DMS 273 (cell line): ENCODE data around the gene OLFM3.

ENCODE experiments used
- DNase-seq: peaks from one replicate; lab custom pipeline; 2025; ENCODE audit not compliant: unreplicated experiment; lab: John Stamatoyannopoulos, UW

Gene OLFM3

GRCh38 chr1:101996825-101997465 lies at the start of gene OLFM3:
Gene OLFM3, minus strand, starts transcription at chr1:101996926.
- peak; percentile 5 for DNase-seq

DNA sequence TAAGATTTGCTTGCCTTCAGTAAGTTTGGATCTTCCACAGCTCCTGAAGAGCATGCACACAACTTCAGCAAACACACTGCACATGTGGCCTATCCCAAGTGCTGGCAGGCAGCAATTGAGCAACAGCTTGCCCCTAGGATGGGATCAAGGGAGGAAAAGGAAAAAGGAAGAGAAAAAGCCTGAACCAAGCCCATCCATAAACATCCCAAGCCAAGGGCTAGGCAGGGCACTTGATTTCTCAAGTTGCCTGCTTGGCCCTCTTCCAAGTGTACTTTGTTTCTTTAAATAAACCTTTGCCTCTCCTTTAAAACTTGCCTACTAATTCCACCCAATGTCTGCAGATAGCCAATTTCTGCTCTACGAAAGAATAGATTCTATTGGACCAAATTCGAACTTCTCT lies 49.0 kb upstream of the OLFM3 start:
- DNase-seq, result no peak

DNA sequence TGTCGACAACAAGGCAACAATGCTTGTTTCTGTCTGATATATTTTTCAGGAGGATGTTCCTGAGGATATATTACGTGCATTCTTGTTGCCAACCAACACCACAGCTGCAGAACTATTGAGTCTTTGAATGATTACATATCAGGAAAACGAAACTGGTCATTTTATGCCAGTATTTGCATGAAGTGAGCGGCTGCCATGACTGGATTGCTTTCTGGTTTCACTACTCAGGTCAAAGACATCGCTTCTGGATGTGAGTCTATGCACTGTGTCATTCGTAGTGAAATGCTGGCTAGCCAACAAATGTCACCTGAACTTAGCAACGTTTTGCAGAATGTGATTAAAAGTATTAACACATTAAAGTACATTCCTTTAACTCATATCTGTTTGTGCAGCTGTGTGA lies 35.8 kb upstream of the OLFM3 start:
- no peak for DNase-seq

DNA sequence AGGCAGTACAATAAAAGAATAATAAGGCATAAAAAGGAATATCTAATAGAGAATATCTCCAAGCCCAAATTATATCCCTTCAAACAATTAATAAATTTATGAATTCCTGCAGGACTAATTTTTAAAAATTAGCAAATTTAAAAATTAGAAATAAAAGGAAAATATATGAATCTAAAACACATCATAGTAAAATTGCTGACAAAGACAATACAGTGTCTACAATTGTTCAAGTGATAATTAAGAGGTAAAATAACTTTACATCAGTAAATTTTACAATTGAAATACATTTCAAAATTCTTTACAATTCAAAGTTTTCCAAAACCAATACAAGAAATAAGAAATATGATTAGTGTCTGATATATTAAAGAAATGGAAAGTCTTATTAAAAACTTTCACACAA lies 22.8 kb upstream of the OLFM3 start:
- DNase-seq, result no peak

DNA sequence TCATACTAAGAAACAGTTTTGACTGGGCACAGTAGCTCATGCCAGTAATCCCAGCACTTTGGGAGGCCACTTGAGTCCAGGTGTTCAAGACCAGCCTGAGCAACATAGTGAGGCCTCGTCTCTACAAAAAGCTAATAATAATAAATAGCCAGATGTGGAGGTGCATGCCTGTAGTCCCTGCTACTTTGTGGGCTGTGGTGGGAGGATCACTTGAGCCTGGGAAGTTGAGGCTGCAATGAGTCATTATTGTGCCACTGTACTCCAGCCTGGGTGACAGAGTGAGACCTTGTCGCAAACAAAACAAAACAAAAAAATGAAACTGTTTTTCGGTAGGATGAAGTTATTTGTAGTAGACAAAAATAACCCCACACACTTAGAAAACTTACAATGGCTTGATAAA lies 19.0 kb upstream of the OLFM3 start:
- no peak for DNase-seq

DNA sequence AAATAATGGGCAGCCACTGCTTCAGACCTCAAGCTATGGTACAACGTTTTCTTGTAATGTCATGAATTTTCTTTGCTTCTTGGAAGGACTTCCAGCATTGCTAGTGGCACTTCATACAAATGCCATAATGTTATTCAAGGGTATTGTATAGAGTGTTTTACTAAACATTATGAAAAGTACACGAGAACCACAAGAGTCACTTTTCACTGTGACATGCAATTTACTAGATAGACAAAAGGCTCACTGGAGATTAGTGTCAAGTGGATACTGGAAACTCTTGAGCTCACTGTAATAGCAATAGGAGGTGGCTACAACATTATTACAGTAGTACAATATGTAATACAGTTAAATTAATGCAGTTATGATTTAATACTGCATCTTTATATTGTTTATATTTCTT lies 5.3 kb upstream of the OLFM3 start:
- DNase-seq, result no peak

GRCh38 chr1:101995984-101996745 lies 561 bp downstream of the OLFM3 start:
- no peak for DNase-seq

DNA sequence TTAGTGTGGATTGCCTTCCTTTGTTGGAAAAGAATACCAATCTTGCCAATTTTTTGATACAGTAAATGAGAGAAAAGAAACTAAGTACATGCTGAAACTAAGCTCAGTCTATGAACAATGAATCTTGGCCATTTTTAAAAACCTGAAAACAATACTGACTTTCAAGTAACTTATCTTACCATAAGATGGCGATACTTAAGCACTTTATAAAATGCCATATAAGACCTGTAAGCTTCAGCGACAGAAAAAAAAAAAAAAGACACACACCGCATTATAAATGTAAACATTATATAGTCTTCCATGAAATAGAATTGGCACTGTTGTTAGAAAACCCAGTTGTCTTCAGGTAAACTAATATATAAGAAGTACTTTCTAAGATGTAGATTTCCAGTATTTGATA lies 3.0 kb downstream of the OLFM3 start:
- DNase-seq, result peak; percentile 1

DNA sequence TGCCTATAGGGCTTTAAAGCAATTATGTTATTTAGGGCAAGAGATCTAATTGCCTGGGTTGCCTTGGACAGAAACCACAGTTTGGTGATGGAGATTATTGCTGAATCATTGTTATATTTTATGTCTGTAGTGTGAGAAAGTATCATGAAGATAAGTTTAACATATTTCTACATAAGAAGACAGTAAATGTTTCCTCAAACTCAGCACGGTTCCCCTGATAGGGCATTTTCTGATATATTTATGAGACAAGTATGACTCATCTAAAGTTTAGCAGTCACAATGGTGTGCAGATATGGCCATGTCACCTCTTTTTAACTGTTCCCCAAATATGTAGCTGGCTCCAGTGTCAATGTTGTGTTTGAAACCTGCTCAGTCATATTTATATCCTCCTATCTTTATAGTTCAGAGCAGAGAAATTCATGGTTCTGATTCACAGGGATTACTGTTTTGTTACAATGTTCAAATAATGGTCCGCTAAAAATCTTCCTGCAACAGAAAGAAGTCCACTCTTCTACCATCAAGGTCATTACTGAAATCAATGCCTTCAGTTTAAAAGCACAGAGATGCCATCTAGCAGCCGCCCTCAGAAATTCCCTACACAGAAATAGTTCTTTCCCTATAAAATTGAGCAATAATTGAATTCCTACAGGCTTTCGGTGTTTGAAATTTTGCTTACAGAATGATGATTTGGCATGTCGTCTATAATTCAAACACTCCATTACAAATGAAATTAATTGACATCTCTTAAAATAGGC lies 3.7 kb downstream of the OLFM3 start:
- DNase-seq, result no peak

DNA sequence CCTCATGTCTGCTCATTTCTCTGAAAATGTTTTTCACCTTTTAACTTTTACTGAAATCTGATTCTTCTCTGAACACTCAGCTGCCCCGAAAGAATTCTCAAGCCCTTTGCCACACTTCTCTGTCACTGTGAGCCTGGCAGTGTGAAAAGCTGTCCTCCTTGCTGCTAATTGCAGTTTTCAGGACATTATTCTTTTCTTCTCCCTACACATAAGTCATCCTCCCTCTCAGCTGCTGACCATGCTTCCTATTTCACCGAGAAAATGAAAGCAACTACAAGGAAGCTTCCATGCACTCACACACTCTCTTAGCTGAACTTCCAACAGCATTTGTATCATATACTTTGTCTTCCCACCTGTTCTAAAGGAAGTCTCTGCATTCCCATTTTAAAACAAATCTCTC lies 15.8 kb downstream of the OLFM3 start:
- DNase-seq, result no peak

- DNase-seq, result no peak
Observed at GRCh38 chr1:101977266-101977665, 19.5 kb downstream of the OLFM3 start.

DNA sequence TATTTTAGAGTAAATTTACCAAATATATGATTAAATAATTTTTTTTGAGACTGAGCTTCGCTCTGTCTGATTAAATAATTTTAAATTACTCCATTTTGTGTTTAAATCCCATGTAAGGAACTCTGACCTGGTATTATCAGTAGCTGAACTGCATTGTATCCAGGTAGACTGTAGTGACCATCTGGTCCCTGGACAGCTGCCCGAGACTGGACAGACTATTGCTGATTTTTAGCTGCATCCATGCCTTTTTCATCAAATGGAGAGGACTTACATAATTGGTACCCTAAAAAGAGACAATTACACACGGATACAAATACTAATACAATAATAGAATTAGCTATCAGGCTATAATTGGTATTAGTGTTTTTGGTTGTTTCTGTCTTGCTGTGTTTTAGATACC lies 20.6 kb downstream of the OLFM3 start:
- DNase-seq, result no peak

DNA sequence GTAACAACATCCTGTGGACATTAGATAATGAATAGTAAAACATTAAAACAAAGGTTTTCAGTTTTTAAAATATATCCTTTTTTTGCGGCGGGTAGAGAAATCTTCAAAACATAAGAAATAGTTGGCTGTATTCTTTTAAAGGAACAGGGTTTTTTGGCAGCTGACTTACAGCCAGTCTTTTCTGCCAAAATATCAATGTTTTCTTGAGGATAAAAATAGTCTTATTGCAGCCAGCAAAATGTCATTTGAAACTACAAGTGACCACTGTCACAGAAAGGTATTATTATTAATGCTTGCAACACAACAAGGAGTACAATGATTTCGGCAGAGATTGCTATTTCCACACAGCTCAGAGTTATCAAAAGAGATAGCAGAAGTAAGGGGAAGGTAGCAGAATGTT lies 21.4 kb downstream of the OLFM3 start:
- DNase-seq, result no peak

DNA sequence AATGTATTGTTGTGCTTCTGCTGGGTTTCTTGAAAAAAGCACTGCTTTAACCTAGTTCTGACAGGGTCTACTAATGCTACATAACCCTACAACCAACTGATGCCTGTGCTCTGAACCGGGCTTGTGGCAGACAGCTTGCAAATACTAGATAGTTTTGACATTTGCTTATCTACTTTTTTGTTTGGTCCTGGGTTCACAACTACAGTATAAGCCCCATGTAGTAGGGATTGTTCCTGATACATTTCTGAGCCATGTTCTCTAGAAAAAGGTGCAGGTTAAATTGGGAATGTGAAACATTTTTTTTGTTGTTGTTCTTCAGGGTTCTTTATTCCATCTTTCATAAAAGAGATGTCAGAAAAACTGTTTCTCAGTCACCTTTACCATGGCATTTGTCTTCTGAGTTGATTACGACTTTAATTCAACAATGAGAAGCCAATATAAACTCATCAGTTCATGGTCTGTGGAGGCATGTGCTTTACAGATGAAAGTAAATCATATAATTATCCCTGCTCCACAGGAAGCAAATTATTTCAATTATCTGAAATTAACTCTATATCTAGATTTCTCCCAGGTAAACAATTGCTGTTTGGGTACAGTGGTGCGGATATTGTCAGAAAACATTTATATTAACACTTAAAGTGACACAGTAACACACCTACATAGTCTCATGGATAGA lies 22.0 kb downstream of the OLFM3 start:
- DNase-seq, result no peak

- no peak for DNase-seq
Observed at GRCh38 chr1:101971304-101971703, 25.4 kb downstream of the OLFM3 start.

GRCh38 chr1:101967871-101968270 lies 28.9 kb downstream of the OLFM3 start:
- no peak for DNase-seq

DNA sequence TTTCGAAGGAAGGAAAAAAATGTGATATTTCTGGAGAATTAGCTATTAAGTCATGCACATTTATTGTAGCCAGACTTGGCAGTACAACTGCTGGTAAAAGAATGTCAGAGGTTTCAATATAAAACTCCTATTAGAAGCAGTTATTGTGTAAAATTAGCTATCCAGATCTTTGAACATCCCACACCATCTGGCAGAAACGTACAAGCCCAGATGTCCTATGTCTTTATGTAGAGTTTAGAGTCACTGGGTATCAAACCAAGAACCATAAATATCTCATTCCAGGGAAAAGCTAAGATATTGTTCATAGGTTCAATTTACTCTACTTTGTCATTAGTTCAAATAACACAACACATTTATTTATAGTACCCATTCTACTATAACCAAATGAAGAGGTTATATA lies 31.4 kb downstream of the OLFM3 start:
- no peak for DNase-seq

- no peak for DNase-seq
Observed at GRCh38 chr1:101964708-101965107, 32.0 kb downstream of the OLFM3 start.

DNA sequence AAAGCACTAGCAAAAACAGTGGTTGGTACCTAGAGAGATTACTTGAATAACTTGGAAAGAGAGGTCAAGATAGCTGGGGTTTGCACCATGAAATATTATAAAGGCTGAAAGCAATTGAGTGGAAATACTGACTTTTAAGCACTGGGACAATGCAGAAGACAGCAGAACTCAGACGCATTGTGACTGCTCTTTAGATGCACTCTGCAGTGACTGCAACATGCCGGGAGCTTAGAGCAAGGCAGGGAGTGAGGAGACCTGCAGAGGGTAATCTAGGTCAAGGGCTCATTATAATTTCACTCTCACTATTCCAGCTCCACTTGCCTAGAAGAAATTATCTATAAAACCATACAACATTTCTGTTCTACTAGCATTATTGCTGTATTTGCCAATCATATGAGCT lies 36.6 kb downstream of the OLFM3 start:
- DNase-seq, result no peak

DNA sequence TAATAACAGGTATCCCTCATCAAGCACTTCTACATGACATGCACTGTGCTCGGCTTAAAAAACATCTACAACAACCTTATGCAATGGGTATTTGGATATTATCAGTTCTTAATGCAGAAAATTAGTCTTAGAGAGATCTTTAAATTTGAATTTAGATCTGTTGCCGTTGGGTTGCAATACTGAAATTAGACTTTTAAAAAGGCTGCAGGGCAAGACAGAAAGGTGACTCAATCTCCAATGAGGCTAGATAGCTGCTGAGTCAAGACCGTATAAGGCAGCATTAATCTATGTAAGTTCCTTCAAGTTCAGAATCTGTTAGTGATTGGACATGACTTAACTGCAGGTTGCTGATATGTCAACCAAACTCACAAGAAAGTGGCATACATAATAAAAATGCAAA lies 37.3 kb downstream of the OLFM3 start:
- no peak for DNase-seq

GRCh38 chr1:101957771-101958170 lies 39.0 kb downstream of the OLFM3 start:
- DNase-seq, result no peak

- DNase-seq, result no peak
Observed at GRCh38 chr1:101953623-101954022, 43.1 kb downstream of the OLFM3 start.
